ENCODE measurements around the gene SMIM28.

SMIM28 gene

DNA sequence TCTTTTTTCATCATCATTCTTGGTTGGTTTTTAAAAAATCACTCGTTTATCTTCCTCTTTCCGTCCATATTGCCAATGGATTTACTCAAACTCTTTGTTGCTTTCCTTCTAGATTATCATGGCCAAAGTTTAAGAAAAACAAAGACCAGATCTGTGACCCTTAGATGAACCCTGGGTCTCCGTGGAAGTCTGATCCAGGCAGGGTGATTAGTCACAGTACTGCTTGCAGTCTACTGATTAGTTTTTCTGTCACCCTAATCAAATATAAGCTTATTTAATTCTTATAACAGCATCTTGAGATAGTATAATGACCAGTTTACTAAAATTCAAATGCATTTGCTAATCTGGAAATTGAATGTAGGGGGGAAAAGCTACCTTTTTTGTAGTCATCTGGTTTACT lies 6.0 kb upstream of the SMIM28 start:
- Histone ChIP-seq H3K4me1 (ENCODE audit: insufficient read depth, low read length, severe bottlenecking) (no peaks in the 10 kb centered on the region), H4K20me1 (ENCODE audit: insufficient read depth, low read length) (no peaks in the 10 kb centered on the region), H3K27me3 (ENCODE audit: insufficient read depth, low read length) (no peaks in the 10 kb centered on the region), H3K4me2 (ENCODE audit: low read length) (no peak overlapping the region), H3K27ac (ENCODE audit: low read depth, low read length, poor library complexity, severe bottlenecking) (no peak overlapping the region), H3K9me3 (ENCODE audit: low read length) (no peaks in the 10 kb centered on the region), H2AFZ (ENCODE audit: low read length) (no peak overlapping the region), H3K9ac (ENCODE audit: low read length) (no peak overlapping the region), H3K36me3 (ENCODE audit: insufficient read depth, low read length) (no peaks in the 10 kb centered on the region), H3K9me2 (ENCODE audit: low read depth, low read length) (no peaks in the 10 kb centered on the region), H3F3A (ENCODE audit: insufficient read depth, low read length) (no peaks in the 10 kb centered on the region), H3K4me3 (ENCODE audit: low read depth, low read length, poor library complexity, severe bottlenecking) (no peak overlapping the region), H3K79me2 (ENCODE audit: insufficient read depth, low read length) (no peaks in the 10 kb centered on the region)
- no peak for TF ChIP-seq EZH2 (IDR thresholded peaks at IDR 0.05; ENCODE audit: borderline replicate concordance, low read length)
- TF ChIP-seq, protein P1, sequence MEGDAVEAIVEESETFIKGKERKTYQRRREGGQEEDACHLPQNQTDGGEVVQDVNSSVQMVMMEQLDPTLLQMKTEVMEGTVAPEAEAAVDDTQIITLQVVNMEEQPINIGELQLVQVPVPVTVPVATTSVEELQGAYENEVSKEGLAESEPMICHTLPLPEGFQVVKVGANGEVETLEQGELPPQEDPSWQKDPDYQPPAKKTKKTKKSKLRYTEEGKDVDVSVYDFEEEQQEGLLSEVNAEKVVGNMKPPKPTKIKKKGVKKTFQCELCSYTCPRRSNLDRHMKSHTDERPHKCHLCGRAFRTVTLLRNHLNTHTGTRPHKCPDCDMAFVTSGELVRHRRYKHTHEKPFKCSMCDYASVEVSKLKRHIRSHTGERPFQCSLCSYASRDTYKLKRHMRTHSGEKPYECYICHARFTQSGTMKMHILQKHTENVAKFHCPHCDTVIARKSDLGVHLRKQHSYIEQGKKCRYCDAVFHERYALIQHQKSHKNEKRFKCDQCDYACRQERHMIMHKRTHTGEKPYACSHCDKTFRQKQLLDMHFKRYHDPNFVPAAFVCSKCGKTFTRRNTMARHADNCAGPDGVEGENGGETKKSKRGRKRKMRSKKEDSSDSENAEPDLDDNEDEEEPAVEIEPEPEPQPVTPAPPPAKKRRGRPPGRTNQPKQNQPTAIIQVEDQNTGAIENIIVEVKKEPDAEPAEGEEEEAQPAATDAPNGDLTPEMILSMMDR (IDR thresholded peaks at IDR 0.05; ENCODE audit: low read length): no peak

- Histone ChIP-seq H3K9me3 (ENCODE audit: low read length) (no peaks in the 10 kb centered on the region), H3K27ac (ENCODE audit: low read depth, low read length, poor library complexity, severe bottlenecking) (no peak overlapping the region), H3K4me2 (ENCODE audit: low read length) (no peak overlapping the region), H3K27me3 (ENCODE audit: insufficient read depth, low read length) (no peaks in the 10 kb centered on the region), H3K36me3 (ENCODE audit: insufficient read depth, low read length) (no peaks in the 10 kb centered on the region), H3K4me3 (ENCODE audit: low read depth, low read length, poor library complexity, severe bottlenecking) (no peak overlapping the region), H3K9ac (ENCODE audit: low read length) (no peak overlapping the region), H3K4me1 (ENCODE audit: insufficient read depth, low read length, severe bottlenecking) (no peaks in the 10 kb centered on the region), H4K20me1 (ENCODE audit: insufficient read depth, low read length) (no peaks in the 10 kb centered on the region), H3F3A (ENCODE audit: insufficient read depth, low read length) (no peaks in the 10 kb centered on the region), H3K79me2 (ENCODE audit: insufficient read depth, low read length) (no peaks in the 10 kb centered on the region), H3K9me2 (ENCODE audit: low read depth, low read length) (no peaks in the 10 kb centered on the region), H2AFZ (ENCODE audit: low read length) (no peak overlapping the region)
- TF ChIP-seq, protein P1 (IDR thresholded peaks at IDR 0.05; ENCODE audit: low read length): no peak; the same call in 1 of the 2 replicates
- no peak for TF ChIP-seq EZH2 (IDR thresholded peaks at IDR 0.05; ENCODE audit: borderline replicate concordance, low read length)
Observed at GRCh38 chr6:138372711-138373463, 4.8 kb upstream of the SMIM28 start.

DNA sequence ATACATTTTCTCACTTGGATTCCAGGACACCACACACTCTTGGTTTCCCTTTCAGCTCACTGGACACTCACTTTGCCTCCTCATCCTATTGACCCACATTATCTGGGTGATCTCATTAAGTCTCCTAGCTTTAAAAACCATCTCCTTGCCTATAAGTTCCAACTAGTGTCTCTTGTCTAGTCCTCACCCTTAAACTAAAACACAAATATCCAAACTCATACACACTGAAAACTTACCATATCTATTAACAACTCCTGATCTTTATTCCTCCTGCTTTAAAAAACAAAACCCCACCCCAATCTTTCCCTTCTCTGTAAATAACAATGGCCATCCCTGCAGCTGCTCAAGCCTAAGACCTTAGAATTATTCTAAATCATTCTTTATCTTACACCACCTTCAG lies 3.5 kb upstream of the SMIM28 start:
- H4K20me1 ChIP-seq (ENCODE audit: insufficient read depth, low read length): no peaks in the 10 kb centered on the region
- H3K27ac ChIP-seq (ENCODE audit: low read depth, low read length, poor library complexity, severe bottlenecking): no peak overlapping the region
- no peaks in the 10 kb centered on the region for H3K27me3 ChIP-seq (ENCODE audit: insufficient read depth, low read length)
- H3K4me1 ChIP-seq (ENCODE audit: insufficient read depth, low read length, severe bottlenecking): no peaks in the 10 kb centered on the region
- H3K9me2 ChIP-seq (ENCODE audit: low read depth, low read length): no peaks in the 10 kb centered on the region
- no peaks in the 10 kb centered on the region for H3K79me2 ChIP-seq (ENCODE audit: insufficient read depth, low read length)
- no peak overlapping the region for H3K4me3 ChIP-seq (ENCODE audit: low read depth, low read length, poor library complexity, severe bottlenecking)
- no peak for TF ChIP-seq EZH2 (IDR thresholded peaks at IDR 0.05; ENCODE audit: borderline replicate concordance, low read length)
- H2AFZ ChIP-seq (ENCODE audit: low read length): no peak overlapping the region
- no peaks in the 10 kb centered on the region for H3K9me3 ChIP-seq (ENCODE audit: low read length)
- no peak overlapping the region for H3K9ac ChIP-seq (ENCODE audit: low read length)
- H3K4me2 ChIP-seq (ENCODE audit: low read length): no peak overlapping the region
- H3K36me3 ChIP-seq (ENCODE audit: insufficient read depth, low read length): no peaks in the 10 kb centered on the region
- H3F3A ChIP-seq (ENCODE audit: insufficient read depth, low read length): no peaks in the 10 kb centered on the region

- no peaks in the 10 kb centered on the region for H4K20me1 ChIP-seq (ENCODE audit: insufficient read depth, low read length)
- H3K9ac ChIP-seq (ENCODE audit: low read length): no peak overlapping the region
- H3K27me3 ChIP-seq (ENCODE audit: insufficient read depth, low read length): no peaks in the 10 kb centered on the region
- no peaks in the 10 kb centered on the region for H3K4me1 ChIP-seq (ENCODE audit: insufficient read depth, low read length, severe bottlenecking)
- no peaks in the 10 kb centered on the region for H3F3A ChIP-seq (ENCODE audit: insufficient read depth, low read length)
- H3K9me3 ChIP-seq (ENCODE audit: low read length): no peaks in the 10 kb centered on the region
- H3K4me3 ChIP-seq (ENCODE audit: low read depth, low read length, poor library complexity, severe bottlenecking): no peak overlapping the region
- no peak overlapping the region for H3K4me2 ChIP-seq (ENCODE audit: low read length)
- H3K9me2 ChIP-seq (ENCODE audit: low read depth, low read length): no peaks in the 10 kb centered on the region
- TF ChIP-seq, protein P1 (IDR thresholded peaks at IDR 0.05; ENCODE audit: low read length): no peak
- no peak for TF ChIP-seq EZH2 (IDR thresholded peaks at IDR 0.05; ENCODE audit: borderline replicate concordance, low read length)
- no peaks in the 10 kb centered on the region for H3K36me3 ChIP-seq (ENCODE audit: insufficient read depth, low read length)
- H2AFZ ChIP-seq (ENCODE audit: low read length): no peak overlapping the region
- H3K27ac ChIP-seq (ENCODE audit: low read depth, low read length, poor library complexity, severe bottlenecking): no peak overlapping the region
- no peaks in the 10 kb centered on the region for H3K79me2 ChIP-seq (ENCODE audit: insufficient read depth, low read length)
Observed at GRCh38 chr6:138374815-138375214, 2.9 kb upstream of the SMIM28 start.
